ENCODE results near the gene TMEM255B.
A peak's percentile ranks its signal among the peaks of the same experiment; 100 is the strongest.

The TMEM255B gene

DNA sequence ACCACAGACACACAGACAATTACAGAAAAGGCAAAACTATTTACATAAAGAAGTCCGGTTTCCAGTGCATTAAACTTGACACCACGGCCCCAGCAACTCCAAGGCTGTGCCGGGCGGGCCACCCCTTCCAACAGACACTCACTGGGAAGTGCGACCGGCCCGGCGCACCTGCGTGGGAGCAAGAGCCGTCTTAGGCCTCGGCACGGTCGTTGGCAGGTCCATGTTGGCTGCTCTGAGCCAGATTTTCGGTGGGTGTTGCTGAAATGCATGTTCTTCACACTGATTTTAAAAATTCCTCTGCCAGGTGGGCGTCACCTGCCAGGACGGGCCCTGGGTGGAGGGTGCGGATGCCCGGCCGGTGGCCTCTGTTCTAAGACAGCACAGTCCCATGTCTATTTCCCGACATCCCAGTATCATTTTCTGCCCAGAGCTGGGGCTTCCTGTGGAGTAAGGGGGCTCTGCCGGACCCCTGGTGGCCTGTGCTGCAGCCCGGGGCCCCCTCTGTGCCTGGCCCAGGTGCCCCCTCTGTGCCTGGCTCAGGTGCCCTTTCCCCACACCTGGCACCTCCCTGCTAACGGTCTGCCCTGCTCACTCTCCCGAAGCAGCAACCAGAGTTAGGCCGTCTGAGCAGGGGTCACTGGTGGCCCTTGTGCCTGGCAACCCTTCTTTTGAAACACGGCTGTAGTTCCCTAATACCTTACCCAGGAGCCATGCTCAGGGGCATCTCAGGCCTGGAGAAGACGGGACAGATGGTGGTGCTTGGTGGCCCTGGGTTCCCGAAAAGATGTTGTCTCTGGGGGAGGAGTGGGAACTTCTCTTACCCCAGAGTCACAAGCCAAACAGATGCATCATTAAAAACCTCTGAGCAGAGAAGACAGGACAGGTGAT is 9.2 kb downstream of the TMEM255B start:
- no peak for DNase-seq (ENCODE audit: low read depth in 2 of 2)

DNA sequence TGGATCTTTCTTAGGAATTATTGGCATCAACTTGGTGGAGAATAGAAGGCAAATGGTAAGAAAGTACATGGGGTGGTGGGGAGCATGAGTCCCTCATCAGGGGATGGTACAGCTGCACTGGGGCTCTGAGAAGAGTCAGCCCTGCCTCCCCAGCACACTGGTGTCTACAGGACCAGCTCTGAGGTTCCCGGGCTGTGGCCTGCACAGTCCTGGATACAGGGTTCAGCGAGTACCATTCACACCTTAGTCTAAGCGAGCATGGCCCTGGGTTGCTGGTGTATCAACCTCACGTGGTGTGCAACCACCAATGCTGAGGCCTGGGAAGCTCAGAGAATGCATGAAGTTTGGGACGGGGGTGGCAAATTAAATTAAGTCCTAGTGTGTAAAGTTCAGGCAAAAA is 10.1 kb downstream of the TMEM255B start:
- DNase-seq (ENCODE audit: low read depth in 2 of 2), result no peak

DNA sequence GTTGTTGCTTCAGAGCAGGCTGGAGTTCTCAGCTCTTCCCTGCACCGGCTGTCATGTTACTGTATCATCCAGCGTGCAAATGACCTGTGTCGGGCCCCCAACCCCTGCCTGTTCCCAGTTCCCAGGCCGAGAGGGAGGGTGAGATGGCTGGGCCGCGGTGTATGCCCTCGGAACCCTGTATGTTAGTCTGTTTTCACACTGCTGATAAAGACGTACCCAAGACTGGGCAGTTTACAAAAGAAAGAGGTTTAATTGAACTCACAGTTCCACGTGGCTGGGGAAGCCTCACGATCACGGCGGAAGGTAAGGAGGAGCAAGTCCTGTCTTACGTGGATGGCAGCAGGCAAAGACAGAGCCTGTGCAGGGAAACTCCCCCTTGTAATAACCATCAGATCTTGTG is 10.9 kb downstream of the TMEM255B start:
- DNase-seq (ENCODE audit: low read depth in 2 of 2), result no peak

DNA sequence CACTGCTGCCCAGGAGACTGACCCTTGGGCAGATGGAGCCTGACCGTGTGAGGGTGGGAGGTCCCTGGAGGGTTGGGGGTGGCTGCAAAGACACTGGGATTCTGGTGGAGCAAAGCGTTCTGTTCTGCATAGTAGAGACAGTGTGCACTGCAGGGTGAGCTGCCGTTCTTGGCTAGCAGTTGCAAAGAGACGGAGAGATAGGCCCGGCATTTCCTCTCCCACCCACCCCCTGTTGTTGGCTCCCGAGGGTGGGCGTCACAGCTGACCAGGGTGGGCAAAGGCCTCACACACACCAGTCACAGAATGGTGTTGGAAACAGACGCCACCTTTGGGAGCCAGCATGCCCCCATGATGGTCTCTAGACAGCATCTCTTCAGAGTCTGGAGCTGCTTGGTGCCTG is 11.4 kb downstream of the TMEM255B start:
- no peak for DNase-seq (ENCODE audit: low read depth in 2 of 2)

DNA sequence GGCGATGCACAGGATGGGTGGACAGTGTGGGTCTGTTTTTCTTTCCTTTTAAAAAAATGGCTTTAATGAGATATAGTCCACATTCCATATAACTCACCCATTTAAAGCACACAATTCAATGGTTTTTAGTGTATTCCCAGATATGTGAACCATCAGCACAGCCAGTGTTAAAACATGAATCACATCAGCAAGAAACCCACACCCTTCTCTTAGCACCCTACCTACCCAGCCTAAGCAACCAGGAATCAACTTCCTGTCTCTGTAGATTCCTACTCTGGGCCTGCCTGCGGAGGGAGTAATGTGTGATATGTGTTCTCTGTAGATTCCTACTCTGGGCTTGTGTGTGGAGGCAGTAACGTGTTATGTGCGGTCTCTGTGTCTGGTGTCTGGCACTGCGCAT is 11.9 kb downstream of the TMEM255B start:
- no peak for DNase-seq (ENCODE audit: low read depth in 2 of 2)

DNA sequence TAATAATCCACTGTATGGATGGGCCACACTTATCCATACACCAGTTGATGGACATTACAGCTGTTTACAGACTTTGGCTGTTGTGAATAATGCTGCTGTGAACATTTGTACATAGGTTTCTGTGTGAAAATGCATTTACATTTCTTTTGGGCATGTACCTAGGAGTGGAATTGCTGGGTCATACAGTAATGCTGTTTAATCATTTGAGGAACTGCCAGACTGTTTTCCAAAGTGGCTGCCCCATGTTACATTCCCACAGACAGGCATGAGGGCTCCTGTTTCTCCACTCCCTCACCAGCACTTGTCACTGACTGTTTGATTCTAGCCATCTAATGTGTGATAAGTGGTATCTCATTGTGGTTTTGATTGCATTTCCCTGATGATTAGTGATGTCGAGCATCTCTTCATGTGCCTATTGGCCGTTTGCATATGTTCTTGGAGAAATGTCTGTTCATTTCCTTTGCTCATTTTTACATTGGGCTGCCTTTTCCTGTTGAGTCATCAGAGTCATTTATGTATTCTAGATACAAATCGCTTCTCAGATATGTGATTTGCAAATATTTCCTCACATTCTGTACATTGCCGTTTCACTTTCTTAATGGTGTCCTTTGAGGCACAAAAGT is 12.8 kb downstream of the TMEM255B start:
- DNase-seq (ENCODE audit: low read depth in 2 of 2), result no peak

DNA sequence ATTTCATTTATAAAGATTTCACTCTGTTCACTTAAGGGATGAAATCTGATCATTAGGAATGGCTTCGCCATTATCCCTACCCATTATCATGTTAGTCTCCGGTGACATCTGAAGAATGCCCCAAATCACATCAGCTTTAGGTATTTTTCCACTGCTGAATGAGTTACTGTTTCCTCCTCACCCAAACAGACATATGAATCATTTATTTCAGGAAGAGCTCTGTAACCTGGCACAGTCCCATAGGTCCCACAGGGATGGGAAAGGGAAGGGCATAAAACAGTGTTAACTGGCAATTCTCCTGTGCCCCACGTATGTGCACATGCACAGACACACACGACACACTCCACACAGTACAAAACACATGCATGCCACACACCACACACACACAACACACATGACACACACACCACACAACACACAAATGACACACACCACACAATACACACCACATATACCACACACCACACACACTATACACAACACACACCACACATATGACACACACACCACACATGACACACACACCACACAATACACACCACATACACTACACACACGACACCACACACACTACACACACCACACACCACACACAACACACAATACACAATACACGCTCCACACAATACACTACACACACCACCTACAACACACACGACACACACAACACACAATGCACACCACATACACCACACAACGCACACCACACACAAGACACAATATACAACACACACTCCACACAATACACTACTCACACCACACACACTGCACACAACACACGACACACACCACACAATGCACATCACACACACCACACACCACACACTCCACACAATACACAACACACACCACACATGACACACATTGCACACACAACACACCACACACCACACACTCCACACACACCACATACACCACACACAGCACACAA is 15.4 kb downstream of the TMEM255B start:
- DNase-seq (ENCODE audit: low read depth in 2 of 2), result no peak

DNA sequence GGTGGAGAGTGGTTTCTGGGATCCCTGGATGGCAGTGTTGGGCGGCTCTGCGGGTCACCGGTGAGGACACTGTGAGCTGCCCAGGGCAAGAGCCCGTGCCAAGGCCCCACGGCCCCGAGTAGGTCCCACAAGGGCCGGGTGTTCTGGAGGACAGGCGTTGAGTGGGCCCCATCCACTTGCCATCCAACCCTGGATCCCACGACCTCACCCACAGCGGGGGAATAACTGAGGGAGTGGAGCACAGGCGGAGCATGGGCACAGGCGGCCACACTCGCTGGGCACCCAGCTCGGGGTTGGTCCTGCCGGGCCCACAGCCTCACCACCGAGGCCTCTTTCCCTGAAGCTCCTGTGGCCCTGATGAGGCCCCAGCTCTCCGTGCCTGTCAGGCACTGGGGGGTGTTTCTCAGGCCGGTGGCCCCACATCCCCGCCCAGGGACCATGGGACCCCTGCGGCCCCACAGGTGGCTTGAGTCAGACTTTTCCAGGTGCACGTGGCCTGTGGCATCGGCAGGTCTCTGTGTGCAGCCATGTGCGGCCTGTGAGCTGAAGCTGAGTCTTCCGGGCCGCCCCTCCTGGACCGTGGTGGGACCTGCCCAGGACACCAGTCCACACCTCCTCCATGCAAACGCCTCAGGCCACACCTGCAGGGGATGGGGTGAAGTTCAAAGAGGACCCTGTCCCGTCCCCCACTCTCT is 16.6 kb downstream of the TMEM255B start:
- DNase-seq (ENCODE audit: low read depth in 2 of 2), result no peak

DNA sequence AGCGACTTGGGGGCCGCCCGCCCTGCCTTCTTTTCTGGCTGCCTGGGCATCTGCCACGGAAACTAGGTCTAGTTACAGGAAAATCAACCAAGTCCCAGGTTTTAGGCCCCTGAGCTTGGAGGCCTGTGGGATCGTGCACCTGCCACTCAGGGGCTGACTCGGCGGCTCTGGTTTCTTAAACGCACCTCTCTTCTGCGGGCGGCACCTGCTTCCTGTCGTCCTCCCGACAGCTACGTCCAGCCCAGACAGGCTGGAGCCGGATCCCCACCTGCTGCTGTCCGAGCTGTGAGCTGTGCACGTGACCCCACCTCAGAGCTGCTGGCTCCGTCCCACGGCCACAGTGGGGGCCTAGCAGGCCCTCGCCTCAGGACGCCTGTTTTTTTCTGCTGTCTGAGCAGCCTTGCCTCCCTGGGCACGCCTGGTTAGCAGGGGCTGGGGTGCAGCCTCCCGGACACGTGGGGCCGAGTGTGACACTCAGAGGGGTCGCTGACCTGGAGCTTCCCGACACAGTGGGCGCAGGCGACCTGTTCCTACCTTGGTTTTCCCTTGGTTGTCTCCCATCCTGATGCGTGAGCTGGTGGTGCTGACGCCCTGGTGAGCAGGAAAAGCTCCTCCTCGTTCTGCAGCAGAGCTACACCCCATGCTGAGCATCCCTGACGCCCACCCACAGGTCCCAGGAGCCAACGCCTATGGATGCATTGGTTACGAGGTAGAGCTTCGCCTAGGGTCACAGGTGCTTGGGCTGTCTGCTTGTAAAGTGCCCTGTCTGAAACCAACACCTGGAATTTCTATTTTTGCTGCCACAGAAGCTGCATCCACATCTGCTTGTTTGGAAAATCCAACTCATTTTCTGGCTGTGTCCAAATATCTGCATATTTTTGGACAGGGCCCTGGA is 17.5 kb downstream of the TMEM255B start:
- no peak for DNase-seq (ENCODE audit: low read depth in 2 of 2)

DNA sequence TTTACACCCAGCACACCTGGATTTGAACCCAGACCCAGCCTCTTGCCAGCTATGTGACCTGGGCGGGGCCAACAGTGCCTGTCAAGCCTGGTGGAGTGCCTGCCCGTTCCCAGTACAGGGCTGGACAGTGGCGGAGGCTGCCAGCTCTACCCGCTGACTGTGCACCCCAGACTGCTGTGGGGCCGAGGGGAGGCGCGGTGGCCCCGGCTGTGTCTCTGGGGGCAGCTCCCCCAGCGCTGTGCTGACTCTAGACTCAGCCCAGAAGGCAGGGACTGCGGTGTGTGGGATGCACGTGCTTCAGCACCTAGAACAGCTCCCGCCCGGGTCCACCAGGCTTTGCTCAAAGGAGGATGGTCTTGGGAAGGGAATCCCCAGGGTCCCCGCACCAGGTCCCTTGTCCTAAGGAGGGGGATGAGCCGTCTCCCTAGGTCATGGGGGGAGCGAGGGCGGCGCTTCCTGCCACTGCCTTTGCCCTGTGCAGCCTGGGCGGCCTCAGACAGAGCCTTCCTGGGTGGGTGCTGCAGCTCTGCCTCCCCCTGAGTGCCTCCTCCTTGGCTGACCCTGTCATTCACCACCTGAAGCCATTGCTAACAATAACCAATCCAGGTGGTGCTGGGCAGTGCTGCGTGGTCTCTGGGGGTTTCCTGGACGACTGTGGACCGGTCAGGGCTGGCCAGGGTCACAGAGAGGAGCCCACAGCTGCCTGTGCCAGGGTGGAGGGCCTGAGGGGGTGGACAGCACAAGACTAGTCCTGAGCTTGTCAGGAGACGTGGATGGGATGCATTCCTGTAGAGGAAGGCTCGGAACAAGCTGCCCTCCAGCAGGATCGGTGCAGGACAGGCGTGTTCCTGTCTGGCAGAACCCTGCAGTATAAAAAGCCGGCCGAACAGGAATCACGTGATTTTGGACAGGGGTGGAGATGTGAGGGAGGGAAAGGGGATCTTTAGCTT is 18.6 kb downstream of the TMEM255B start:
- DNase-seq (ENCODE audit: low read depth in 2 of 2), result no peak

DNA sequence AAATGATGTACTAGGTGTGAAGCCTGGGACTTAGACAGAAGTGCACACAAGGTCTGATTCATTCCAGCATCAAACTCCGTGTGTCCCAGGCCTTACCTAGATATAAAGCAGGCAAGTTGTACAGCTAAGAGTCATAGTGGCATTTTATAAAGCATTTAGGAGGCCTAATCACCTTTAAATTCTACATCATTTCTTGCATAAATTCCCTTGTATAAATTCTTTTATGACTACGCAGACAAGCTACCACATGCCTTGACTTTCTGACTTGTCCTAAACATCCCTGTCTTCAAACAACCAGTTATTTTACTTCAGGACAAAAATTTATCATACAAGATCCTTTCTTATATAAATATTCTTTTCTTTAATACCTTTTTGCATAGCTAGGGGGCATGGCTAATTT is 22.5 kb downstream of the TMEM255B start:
- no peak for DNase-seq (ENCODE audit: low read depth in 2 of 2)

DNA sequence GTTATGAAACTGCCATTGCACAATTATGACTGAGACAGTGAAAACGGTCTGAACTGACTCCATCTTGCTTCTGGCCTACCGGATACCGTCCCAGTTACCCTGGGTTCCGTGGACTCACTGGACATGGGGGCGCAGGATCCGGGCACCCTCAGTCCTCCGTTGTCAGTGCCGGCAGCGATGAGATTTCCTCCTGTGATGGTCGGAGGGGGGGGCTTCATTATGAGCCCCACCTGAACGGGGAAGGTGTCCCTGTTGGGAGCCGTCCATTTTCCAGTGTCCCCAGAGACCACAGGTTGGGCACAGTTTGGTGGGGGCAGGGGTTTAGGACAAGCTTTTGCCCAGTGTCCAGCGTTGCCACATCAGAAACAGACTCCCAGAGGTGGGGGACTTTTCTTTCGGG is 23.4 kb downstream of the TMEM255B start:
- DNase-seq (ENCODE audit: low read depth in 2 of 2), result no peak

DNA sequence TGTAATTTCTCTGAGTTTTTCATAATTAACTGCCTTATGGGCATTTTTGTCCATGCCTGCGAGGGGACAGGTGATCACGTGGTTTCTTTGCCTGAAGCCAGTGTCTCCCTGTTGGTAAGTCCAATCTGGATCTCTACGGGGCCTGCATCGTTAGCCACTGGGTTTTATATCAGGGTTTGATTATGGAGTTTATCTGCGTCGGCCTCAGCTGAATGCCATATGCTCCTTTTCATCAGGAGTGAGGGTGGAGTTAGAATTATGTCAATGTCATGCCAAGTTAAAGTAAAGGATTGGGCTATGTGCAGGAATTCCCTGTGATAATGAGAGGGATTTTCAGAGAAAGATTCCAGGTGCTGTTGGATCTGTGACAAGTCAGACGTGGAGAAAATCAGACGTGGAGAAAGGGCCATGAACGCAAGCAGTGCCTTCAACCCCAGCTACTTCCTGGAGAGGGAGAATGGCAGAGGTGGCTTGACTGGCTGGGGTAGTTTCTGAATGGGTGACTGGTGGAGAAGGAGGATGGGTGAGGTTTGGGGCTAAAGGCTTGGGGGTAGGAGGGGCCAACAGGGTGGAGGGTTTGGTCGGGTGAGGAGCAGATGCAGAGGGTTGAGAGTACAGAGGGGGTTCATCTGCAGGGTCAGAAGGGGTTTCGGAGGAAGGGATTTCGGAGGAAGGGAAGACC is 24.3 kb downstream of the TMEM255B start:
- no peak for DNase-seq (ENCODE audit: low read depth in 2 of 2)

DNA sequence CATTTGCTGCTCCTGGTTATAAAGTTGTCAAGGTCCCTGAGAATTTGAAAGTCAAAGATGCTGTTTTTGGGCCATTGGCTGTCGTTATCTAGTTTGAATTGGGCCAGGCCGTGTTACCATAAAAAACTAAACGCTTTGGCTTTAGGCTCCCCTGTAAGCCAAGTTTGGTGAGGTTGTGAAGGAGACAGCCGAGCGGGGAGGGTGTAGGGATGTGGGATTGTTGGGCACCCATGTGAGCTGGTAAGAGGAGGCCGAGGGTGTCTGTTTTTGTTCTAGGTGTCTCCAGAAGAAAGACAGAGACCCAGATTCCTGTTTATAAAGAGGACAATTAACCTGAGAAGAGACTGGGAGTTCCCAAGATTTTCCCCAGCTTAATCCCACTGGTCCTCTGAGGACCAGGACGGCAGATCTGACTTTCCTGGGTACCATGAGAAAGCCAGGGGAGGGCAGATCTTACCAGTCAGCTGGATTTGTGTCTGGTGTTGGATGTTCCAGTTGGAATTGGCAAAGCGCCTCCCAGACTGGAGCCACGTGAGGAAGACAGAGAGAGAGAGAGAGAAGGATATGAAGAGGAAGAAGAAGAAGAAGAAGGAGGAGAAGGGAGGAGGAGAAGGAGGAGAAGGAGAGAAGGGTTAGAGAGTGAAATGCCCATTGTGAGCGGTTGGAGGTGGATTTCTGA is 25.1 kb downstream of the TMEM255B start:
- DNase-seq (ENCODE audit: low read depth in 2 of 2), result no peak

DNA sequence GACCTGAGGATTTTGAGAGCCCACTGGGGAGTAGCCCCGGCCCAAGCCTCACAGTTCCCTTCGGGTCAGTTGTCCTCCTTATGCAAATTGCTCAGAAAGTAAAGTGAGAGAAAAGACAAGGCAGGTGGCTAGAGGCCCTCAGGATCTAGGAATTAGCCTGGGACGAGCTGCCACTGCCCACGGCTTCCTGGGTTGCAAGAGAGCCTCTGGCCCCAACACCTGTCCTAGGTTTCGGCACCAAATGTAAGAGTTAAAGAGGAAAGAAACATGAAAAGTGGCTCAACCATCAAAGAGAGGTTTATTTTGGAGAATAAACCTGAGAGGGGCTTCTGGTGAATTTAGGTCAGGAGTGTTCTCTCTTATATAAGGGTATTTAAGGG is 25.6 kb downstream of the TMEM255B start:
- DNase-seq (ENCODE audit: low read depth in 2 of 2), result no peak

DNA sequence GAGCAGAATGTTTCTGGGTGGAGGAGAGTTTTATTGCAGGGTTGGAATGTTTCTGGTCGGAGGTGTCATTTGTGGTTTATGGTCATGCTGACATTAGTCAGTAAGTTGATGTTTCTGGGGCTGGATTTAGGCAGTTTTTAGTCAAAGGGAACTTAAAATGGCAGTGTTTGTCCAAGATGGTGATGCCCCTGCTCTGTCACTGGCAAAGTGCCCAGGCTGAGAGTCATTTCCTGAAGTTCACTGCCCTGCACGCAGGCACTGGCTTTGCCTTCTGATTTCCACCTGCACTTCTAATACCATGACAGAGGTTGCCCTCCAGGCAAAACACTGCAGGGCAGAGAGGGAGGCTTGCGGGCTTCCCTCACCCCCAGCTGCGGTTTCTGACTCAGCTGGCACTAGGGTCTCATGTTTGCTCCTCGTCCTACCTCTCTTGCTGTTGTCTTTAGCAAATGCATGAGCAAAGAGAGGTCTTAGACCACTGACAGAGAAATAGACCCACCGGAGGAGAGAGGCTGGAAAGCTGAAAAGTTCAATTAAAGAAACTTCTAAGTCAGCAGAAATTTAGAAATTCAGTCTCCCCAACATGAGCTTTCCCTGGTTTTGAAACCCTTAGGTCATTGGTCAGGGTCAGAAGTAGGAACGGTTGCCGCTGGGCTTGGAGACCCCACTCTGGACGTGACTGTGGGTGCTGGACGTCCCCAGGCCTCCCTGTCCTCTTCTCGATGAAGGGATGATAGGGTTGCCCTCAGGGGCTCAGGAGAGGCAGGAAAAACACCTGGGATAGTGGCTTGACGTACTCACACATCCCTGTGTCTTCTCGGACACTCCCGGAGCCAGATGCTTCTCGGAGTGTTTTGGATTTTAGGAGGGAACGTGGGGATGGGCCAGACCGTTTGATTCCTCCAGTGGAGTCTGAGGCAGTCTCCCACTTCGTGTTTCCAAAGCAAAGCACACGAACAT is 26.3 kb downstream of the TMEM255B start:
- peak in 1 of 2 donors; percentile 10 for DNase-seq (ENCODE audit: low read depth in 2 of 2)

DNA sequence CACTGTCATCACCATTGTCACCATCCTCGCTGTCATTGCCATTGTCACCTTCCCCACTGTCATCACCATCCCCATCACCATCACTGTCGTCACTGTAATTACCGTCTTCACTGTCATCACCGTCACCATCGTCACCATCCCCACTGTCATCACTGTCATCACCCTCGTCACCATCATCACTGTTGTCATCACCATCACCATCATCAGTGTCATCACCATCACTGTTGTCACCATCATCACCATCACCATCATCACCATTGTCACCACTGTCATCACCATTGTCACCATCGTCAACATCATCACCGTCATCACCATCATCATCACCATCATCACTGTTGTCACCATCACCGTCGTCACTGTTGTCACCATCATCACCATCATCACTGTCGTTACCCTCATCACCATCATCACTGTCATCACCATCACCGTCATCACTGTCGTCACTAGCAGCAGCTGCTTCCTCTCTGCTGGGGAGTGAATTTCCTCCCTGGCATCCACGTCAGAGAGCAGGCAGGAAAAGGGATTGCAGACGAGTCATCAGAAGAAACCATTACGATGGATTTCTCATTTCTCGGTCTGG is 27.3 kb downstream of the TMEM255B start:
- DNase-seq (ENCODE audit: low read depth in 2 of 2), result no peak

Measured in stimulated activated CD4-positive, alpha-beta T cell treated with anti-CD3 and anti-CD28 coated beads, Interleukin-15, amount 100 ng/mL, for 48 hours (primary cell).